ENCODE results near the gene CMC1. TPM values are rescaled to one million over a fixed set of nuclear protein-coding genes. Genes with fewer than 3 reads are reported as not detected.

Gene CMC1
- total and polyA plus RNA-seq, 2 donors, result 17.6 to 51.7 TPM

DNA sequence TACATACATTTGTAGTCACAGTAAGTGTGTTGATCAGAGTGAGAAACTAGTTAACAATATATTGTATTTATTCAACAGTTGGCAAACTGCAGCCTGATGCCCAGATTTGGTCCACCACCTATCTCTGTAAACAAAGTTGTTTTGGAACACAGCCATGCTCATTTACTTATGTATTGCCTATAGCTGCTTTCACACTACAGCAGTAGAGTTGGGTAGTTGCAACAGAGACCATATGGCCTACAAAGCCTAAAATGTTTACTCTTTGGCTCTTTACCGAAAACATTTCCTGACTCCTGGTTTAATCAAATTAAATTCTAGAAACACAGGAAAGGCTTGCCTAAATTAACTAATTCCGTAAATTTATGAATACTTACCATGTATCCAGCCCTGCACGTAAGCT, 39.4 kb downstream of the CMC1 start:
- WGBS, result 96% methylated on average over 3 of the region's 3 CpGs
- DNase-seq (ENCODE audit: low read depth in 6 of 9, low spot score in 9 of 9), result no peak
- Histone ChIP-seq H3K4me3 (ENCODE audit: low read length in 2 of 2) (no peak overlapping the region), H3K4me1 (ENCODE audit: control insufficient read depth in 2 of 2, insufficient read depth in 2 of 2, low read length in 2 of 2) (no peaks in the 10 kb centered on the region), H3K27ac (ENCODE audit: low read depth in 1 of 2, low read length in 1 of 2) (no peak overlapping the region), H3K9me3 (ENCODE audit: control insufficient read depth in 2 of 2, insufficient read depth in 1 of 2, low read length in 1 of 2) (no peaks in the 10 kb centered on the region), H3K36me3 (ENCODE audit: control insufficient read depth in 2 of 2, insufficient read depth in 2 of 2, low read length in 1 of 2) (peaks cover 0 to 1% of the 10 kb centered on the region in 2 donors), H3K27me3 (ENCODE audit: control insufficient read depth in 2 of 2, insufficient read depth in 1 of 2, low read length in 1 of 2) (no peaks in the 10 kb centered on the region)

DNA sequence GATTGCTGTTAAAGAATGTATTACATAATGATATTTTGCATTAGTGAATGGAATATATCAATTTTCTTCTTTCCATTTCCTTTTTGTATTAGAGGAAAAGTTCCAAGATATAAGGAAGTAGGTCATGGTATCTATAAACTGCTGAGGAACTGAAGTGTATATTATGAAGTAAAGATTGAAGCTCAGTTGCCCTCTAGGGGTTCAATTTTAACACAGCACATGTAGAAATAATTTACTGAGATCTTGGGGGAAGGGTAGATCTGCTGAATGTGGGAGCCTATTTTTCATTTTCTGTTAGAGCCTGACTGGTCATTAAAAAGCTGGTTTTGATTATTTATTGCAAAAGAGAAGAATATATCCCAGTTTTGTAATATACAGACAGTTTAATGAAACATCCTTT, 45.2 kb downstream of the CMC1 start:
- DNase-seq (ENCODE audit: low read depth in 6 of 9, low spot score in 9 of 9), result peak in 8 of 9 donors; percentile 7 to 59 (median 18)
- no peak overlapping the region for H3K4me3 ChIP-seq (ENCODE audit: low read length in 2 of 2)

DNA sequence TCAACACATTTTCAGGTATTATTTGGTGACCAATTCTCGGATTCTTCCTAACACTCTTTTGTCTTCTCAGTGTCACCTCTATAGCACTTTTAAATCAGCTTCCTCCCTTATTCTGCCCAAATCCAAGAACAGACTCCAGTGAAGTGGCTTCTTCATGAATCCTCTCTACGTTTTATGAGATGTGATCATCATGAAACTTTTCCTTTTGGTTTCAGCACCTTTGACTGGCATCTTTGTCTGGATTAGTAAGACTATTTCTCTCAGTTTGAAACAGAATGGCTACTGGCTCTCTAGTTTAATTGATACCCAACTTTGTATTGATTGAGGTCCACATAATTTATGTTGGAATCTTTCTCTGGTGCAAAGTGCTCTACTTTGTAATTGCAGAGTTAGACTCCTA, 45.6 kb downstream of the CMC1 start:
- Histone ChIP-seq H3K27me3 (ENCODE audit: control insufficient read depth in 2 of 2, insufficient read depth in 1 of 2, low read length in 1 of 2) (no peaks in the 10 kb centered on the region), H3K4me1 (ENCODE audit: control insufficient read depth in 2 of 2, insufficient read depth in 2 of 2, low read length in 2 of 2) (no peaks in the 10 kb centered on the region), H3K9me3 (ENCODE audit: control insufficient read depth in 2 of 2, insufficient read depth in 1 of 2, low read length in 1 of 2) (no peaks in the 10 kb centered on the region), H3K36me3 (ENCODE audit: control insufficient read depth in 2 of 2, insufficient read depth in 2 of 2, low read length in 1 of 2) (peaks cover 0 to 3% of the 10 kb centered on the region in 2 donors), H3K27ac (ENCODE audit: low read depth in 1 of 2, low read length in 1 of 2) (no peak overlapping the region), H3K4me3 (ENCODE audit: low read length in 2 of 2) (no peak overlapping the region)
- 98% methylated on average over 2 of the region's 2 CpGs for whole genome bisulfite sequencing
- no peak for DNase-seq (ENCODE audit: low read depth in 6 of 9, low spot score in 9 of 9)

More for the DNA sequence above, 45.2 kb downstream of the CMC1 start:
- H3K4me1 ChIP-seq (ENCODE audit: control insufficient read depth in 2 of 2, insufficient read depth in 2 of 2, low read length in 2 of 2), result no peaks in the 10 kb centered on the region
- H3K9me3 ChIP-seq (ENCODE audit: control insufficient read depth in 2 of 2, insufficient read depth in 1 of 2, low read length in 1 of 2), result no peaks in the 10 kb centered on the region
- H3K36me3 ChIP-seq (ENCODE audit: control insufficient read depth in 2 of 2, insufficient read depth in 2 of 2, low read length in 1 of 2), result peaks cover 0 to 3% of the 10 kb centered on the region in 2 donors
- no peak overlapping the region for H3K27ac ChIP-seq (ENCODE audit: low read depth in 1 of 2, low read length in 1 of 2)
- no peaks in the 10 kb centered on the region for H3K27me3 ChIP-seq (ENCODE audit: control insufficient read depth in 2 of 2, insufficient read depth in 1 of 2, low read length in 1 of 2)

DNA sequence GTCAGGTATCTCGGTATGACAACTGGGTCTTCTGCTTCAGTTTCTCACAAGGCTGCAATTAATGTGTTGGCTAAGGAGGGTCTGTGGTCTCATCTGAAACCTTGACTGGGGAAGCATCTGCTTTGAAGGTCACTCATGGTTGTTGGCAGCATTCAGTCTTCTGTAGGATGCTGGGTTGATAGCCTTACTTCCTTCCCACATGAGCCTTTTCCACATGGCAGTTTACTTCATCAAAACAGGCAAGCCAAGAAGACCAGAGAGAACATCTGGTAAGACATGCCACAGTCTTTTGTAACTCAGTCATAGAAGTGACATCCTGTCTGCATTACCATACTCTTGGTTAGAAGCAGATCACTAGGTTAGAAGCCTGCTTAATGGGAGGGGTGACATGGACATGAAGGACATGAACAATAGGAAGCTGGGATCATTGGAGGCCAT, 49.5 kb downstream of the CMC1 start:
- no peak for DNase-seq (ENCODE audit: low read depth in 6 of 9, low spot score in 9 of 9)
- H3K4me1 ChIP-seq (ENCODE audit: control insufficient read depth in 2 of 2, insufficient read depth in 2 of 2, low read length in 2 of 2), result no peaks in the 10 kb centered on the region
- no peak overlapping the region for H3K4me3 ChIP-seq (ENCODE audit: low read length in 2 of 2)
- no peaks in the 10 kb centered on the region for H3K9me3 ChIP-seq (ENCODE audit: control insufficient read depth in 2 of 2, insufficient read depth in 1 of 2, low read length in 1 of 2)
- H3K36me3 ChIP-seq (ENCODE audit: control insufficient read depth in 2 of 2, insufficient read depth in 2 of 2, low read length in 1 of 2), result peaks cover 0 to 3% of the 10 kb centered on the region in 2 donors
- H3K27me3 ChIP-seq (ENCODE audit: control insufficient read depth in 2 of 2, insufficient read depth in 1 of 2, low read length in 1 of 2), result no peaks in the 10 kb centered on the region
- 100% methylated on average over 1 of the region's 1 CpG for WGBS
- no peak overlapping the region for H3K27ac ChIP-seq (ENCODE audit: low read depth in 1 of 2, low read length in 1 of 2)

DNA sequence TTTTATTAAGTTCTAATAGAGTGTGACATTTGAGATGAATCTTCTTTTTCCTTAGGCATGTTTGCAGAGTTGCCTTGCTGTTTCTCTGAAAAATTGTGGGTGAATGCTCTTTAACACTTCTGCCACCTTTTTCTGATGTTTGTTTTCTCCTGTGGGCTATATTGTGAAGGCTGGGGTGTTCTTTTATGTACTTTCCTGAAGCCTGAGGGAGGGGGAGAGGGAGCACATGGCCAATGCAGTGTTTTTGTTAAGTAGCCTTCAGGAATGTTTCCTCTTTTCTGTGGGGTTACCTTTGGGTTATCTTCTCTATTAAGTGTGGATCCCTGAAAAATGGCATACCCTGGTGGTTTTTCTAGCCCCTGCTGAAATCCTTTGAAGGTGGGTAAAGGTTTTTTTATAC, 50.2 kb downstream of the CMC1 start:
- H3K27me3 ChIP-seq (ENCODE audit: control insufficient read depth in 2 of 2, insufficient read depth in 1 of 2, low read length in 1 of 2), result no peaks in the 10 kb centered on the region
- H3K4me1 ChIP-seq (ENCODE audit: control insufficient read depth in 2 of 2, insufficient read depth in 2 of 2, low read length in 2 of 2), result no peaks in the 10 kb centered on the region
- H3K27ac ChIP-seq (ENCODE audit: low read depth in 1 of 2, low read length in 1 of 2), result no peak overlapping the region
- H3K9me3 ChIP-seq (ENCODE audit: control insufficient read depth in 2 of 2, insufficient read depth in 1 of 2, low read length in 1 of 2), result no peaks in the 10 kb centered on the region
- DNase-seq (ENCODE audit: low read depth in 6 of 9, low spot score in 9 of 9), result no peak
- peaks cover 0 to 3% of the 10 kb centered on the region in 2 donors for H3K36me3 ChIP-seq (ENCODE audit: control insufficient read depth in 2 of 2, insufficient read depth in 2 of 2, low read length in 1 of 2)
- H3K4me3 ChIP-seq (ENCODE audit: low read length in 2 of 2), result no peak overlapping the region

DNA sequence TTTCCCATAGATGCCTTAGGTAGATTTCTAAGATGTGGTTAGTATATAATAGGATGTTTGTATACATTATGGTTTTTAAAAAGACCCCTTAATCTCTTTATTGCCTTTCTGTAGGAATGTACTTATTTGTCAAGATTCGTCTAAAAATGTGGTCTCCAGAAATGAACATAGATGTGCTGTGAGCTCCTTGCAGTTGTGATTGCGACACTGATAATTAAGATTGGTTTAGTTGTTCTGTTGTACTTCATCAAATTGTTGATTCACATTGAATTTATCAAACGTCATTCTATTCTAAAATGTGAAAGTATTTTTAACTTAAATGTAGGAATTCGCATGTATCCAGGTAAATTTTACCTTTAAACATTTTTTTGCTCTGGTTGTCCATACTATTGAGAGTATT, 51.2 kb downstream of the CMC1 start:
- no peak for DNase-seq (ENCODE audit: low read depth in 6 of 9, low spot score in 9 of 9)
- no peaks in the 10 kb centered on the region for H3K9me3 ChIP-seq (ENCODE audit: control insufficient read depth in 2 of 2, insufficient read depth in 1 of 2, low read length in 1 of 2)
- H3K4me1 ChIP-seq (ENCODE audit: control insufficient read depth in 2 of 2, insufficient read depth in 2 of 2, low read length in 2 of 2), result no peaks in the 10 kb centered on the region
- no peaks in the 10 kb centered on the region for H3K27me3 ChIP-seq (ENCODE audit: control insufficient read depth in 2 of 2, insufficient read depth in 1 of 2, low read length in 1 of 2)
- peaks cover 0 to 3% of the 10 kb centered on the region in 2 donors for H3K36me3 ChIP-seq (ENCODE audit: control insufficient read depth in 2 of 2, insufficient read depth in 2 of 2, low read length in 1 of 2)
- WGBS, result 98% methylated on average over 4 of the region's 4 CpGs
- no peak overlapping the region for H3K4me3 ChIP-seq (ENCODE audit: low read length in 2 of 2)
- H3K27ac ChIP-seq (ENCODE audit: low read depth in 1 of 2, low read length in 1 of 2), result no peak overlapping the region

DNA sequence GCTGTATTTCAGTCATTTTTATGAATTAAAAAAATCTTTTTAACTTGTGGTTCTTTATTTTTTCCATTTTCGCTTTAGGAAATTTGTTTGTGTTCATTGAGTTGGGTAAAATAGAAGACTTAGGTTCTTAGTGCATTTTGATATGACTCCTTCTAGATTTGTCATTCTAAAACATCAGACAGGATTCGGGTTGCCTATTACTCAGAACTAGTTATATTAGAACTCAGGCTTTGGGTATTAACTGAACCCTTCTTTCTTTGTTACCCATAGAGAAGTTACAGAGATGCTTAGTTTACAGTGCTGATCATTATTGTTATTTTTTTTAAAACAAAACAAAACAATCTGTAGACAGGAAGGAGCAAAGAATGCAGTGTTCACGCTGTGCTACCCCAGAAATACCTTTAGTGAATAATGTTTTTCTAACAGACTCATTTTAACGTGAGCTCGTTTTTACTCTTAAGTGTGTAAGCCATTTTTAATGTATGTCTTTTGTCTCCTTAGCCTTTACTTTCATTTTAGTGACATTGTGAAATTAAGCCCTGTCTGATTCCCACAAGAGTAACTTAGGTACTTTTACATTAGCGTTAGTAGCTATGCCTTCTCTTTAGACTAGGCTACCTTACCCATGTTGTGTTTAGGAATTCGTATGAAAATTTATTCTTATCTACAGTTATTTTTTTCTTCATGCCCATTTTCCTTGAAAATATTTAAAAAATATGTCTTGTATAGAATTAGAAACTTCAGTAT, 53.4 kb downstream of the CMC1 start:
- Histone ChIP-seq H3K9me3 (ENCODE audit: control insufficient read depth in 2 of 2, insufficient read depth in 1 of 2, low read length in 1 of 2) (no peaks in the 10 kb centered on the region), H3K4me1 (ENCODE audit: control insufficient read depth in 2 of 2, insufficient read depth in 2 of 2, low read length in 2 of 2) (no peaks in the 10 kb centered on the region), H3K4me3 (ENCODE audit: low read length in 2 of 2) (no peak overlapping the region), H3K36me3 (ENCODE audit: control insufficient read depth in 2 of 2, insufficient read depth in 2 of 2, low read length in 1 of 2) (peaks cover 0 to 3% of the 10 kb centered on the region in 2 donors), H3K27me3 (ENCODE audit: control insufficient read depth in 2 of 2, insufficient read depth in 1 of 2, low read length in 1 of 2) (no peaks in the 10 kb centered on the region), H3K27ac (ENCODE audit: low read depth in 1 of 2, low read length in 1 of 2) (no peak overlapping the region)
- 96% methylated on average over 7 of the region's 7 CpGs for WGBS
- no peak for DNase-seq (ENCODE audit: low read depth in 6 of 9, low spot score in 9 of 9)

DNA sequence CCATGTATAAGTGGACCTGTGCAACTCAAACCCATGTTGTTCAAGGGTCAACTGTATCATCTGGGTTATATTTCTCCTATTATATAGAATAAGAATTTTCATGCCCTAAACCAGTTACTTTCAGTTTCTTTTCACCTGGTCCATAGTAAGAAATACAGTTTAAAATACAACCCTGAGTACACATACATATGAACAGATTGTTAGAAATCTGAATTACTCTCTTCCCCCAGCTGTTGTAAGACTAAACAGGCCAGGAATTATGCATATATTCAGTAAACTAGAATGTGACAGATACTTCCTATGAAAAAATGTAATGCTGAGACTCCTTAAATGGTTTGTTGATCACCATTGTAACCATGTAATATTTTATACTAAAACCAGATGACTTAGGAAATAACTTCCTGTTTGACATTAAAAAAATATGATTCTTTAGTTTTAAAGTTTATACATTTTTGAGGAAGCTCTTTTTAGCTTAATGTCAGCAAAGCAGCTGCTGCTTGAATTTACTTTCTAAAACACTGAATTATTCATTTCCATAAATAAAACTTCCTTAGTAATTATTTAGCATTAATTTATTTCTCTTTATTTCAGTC, 54.6 kb downstream of the CMC1 start:
- Histone ChIP-seq H3K27ac (ENCODE audit: low read depth in 1 of 2, low read length in 1 of 2) (no peak overlapping the region), H3K4me3 (ENCODE audit: low read length in 2 of 2) (no peak overlapping the region), H3K9me3 (ENCODE audit: control insufficient read depth in 2 of 2, insufficient read depth in 1 of 2, low read length in 1 of 2) (no peaks in the 10 kb centered on the region), H3K27me3 (ENCODE audit: control insufficient read depth in 2 of 2, insufficient read depth in 1 of 2, low read length in 1 of 2) (no peaks in the 10 kb centered on the region), H3K4me1 (ENCODE audit: control insufficient read depth in 2 of 2, insufficient read depth in 2 of 2, low read length in 2 of 2) (no peaks in the 10 kb centered on the region), H3K36me3 (ENCODE audit: control insufficient read depth in 2 of 2, insufficient read depth in 2 of 2, low read length in 1 of 2) (peaks cover 0 to under 1% of the 10 kb centered on the region in 2 donors)
- DNase-seq (ENCODE audit: low read depth in 6 of 9, low spot score in 9 of 9), result no peak

DNA sequence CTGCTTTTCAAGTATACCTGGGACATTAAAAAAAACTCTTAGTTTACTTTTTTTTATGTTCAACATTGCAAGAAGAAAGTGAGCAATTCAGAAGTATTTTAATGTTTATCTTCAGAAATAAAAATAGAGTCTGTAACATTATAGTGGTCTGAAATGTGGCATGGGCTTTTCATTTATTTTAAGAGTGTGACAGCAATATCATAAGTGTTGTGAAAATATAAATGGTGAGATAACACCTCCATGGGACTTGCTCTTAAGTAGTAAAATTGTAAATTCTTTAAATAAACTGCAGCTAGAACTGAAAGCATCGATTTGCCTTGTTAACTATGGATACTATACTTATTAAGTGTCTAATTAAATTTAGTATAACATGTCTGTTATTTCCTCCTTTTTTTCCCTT, 58.3 kb downstream of the CMC1 start:
- WGBS, result 96% methylated on average over 1 of the region's 1 CpG
- H3K36me3 ChIP-seq (ENCODE audit: control insufficient read depth in 2 of 2, insufficient read depth in 2 of 2, low read length in 1 of 2), result no peaks in the 10 kb centered on the region
- DNase-seq (ENCODE audit: low read depth in 6 of 9, low spot score in 9 of 9), result no peak
- H3K4me1 ChIP-seq (ENCODE audit: control insufficient read depth in 2 of 2, insufficient read depth in 2 of 2, low read length in 2 of 2), result no peaks in the 10 kb centered on the region
- no peaks in the 10 kb centered on the region for H3K9me3 ChIP-seq (ENCODE audit: control insufficient read depth in 2 of 2, insufficient read depth in 1 of 2, low read length in 1 of 2)
- no peak overlapping the region for H3K27ac ChIP-seq (ENCODE audit: low read depth in 1 of 2, low read length in 1 of 2)
- H3K27me3 ChIP-seq (ENCODE audit: control insufficient read depth in 2 of 2, insufficient read depth in 1 of 2, low read length in 1 of 2), result no peaks in the 10 kb centered on the region
- H3K4me3 ChIP-seq (ENCODE audit: low read length in 2 of 2), result no peak overlapping the region

Data from thymus (tissue), 11 donors.